GM19238 (cell line): ENCODE data around the gene CYP17A1.
"Not testable (repeated sequence)": the region's sequence is repeated elsewhere in the genome, so short reads cannot be mapped to it uniquely, and the experiment has no call there.

Experiments used
- DNase-seq: peaks from one replicate; pipeline ENCODE4 v3.0.0; 2011; ENCODE audit warnings: low spot score; ENCODE audit not compliant: insufficient read length

The CYP17A1 gene

GRCh38 chr10:102835007-102835482, 2.2 kb downstream of the CYP17A1 start:
- peak; percentile 68 for DNase-seq

- no peak for DNase-seq
These were observed 3.1 kb downstream of the CYP17A1 start for GRCh38 chr10:102834143-102834542.

GRCh38 chr10:102832987-102833386, 4.2 kb downstream of the CYP17A1 start:
- no peak for DNase-seq

GRCh38 chr10:102832248-102832647, 5.0 kb downstream of the CYP17A1 start:
- DNase-seq, result no peak

- DNase-seq, result no peak
These were observed 5.7 kb downstream of the CYP17A1 start for GRCh38 chr10:102831322-102832071.

GRCh38 chr10:102827597-102827975, 9.6 kb downstream of the CYP17A1 start:
- no peak for DNase-seq

GRCh38 chr10:102826148-102826796, 10.9 kb downstream of the CYP17A1 start:
- no peak for DNase-seq

GRCh38 chr10:102824664-102825063, 12.5 kb downstream of the CYP17A1 start:
- DNase-seq, result no peak

- no peak for DNase-seq
These were observed 15.0 kb downstream of the CYP17A1 start for GRCh38 chr10:102822222-102822621.

GRCh38 chr10:102820008-102820407, 17.2 kb downstream of the CYP17A1 start:
- not testable (repeated sequence) for DNase-seq

GRCh38 chr10:102819054-102819453, 18.2 kb downstream of the CYP17A1 start:
- no peak for DNase-seq

GRCh38 chr10:102817175-102817574, 20.0 kb downstream of the CYP17A1 start:
- DNase-seq, result no peak

- no peak for DNase-seq
These were observed 21.2 kb downstream of the CYP17A1 start for GRCh38 chr10:102815790-102816549.

- no peak for DNase-seq
These were observed 22.1 kb downstream of the CYP17A1 start for GRCh38 chr10:102814873-102815661.

- peak; percentile 23 for DNase-seq
These were observed 22.8 kb downstream of the CYP17A1 start for GRCh38 chr10:102814453-102814871.

- no peak for DNase-seq
These were observed 23.3 kb downstream of the CYP17A1 start for GRCh38 chr10:102813734-102814452.

GRCh38 chr10:102813017-102813541, 24.1 kb downstream of the CYP17A1 start:
- no peak for DNase-seq

GRCh38 chr10:102812231-102812876, 24.9 kb downstream of the CYP17A1 start:
- DNase-seq, result no peak

GRCh38 chr10:102811346-102811745, 25.9 kb downstream of the CYP17A1 start:
- no peak for DNase-seq

GRCh38 chr10:102808380-102808779, 28.8 kb downstream of the CYP17A1 start:
- no peak for DNase-seq
